Measurements from ENCODE around the gene SPEM1. TPM values are rescaled to one million over a fixed set of nuclear protein-coding genes. Genes with fewer than 3 reads are reported as not detected.
"Not testable (repeated sequence)": the region's sequence is repeated elsewhere in the genome, so short reads cannot be mapped to it uniquely, and the experiment has no call there.

SPEM1 gene
- total and polyA plus RNA-seq, 4 donors, result not detected

DNA sequence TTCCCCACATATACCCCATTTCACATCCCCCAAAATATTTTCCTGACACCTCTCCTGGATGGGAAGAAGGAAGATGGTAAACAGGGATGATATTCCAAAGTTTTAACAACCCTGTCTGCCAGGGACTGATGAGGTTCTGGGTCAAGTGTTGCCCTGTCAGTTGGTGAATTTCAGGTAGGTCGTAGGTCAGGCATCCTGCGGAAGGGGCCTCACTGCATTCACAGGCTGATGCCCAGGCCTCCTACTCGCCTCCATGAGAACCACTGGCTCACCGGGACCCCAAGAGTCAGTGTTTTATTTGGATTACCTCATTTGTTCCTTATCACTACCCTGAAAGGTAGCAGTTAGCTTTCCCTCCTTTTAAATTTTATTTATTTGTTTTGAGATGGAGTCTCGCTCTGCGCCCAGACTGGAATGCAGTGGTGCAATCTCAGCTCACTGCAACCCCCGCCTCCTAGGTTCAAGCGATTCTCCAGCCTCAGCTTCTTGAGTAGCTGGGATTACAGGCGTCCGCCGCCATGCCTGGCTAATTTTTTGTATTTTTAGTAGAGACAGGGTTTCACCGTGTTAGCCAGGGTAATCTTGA lies 48.8 kb downstream of the SPEM1 start:
- TF ChIP-seq RXRA (IDR thresholded peaks at IDR 0.05) (no peak), GABPA (IDR thresholded peaks at IDR 0.05 in 1 of 2, conservative IDR thresholded peaks at IDR 0.05 in 1 of 2) (no peak), JUND (IDR thresholded peaks at IDR 0.05) (no peak), RAD21 (IDR thresholded peaks at IDR 0.05) (no peak), YY1 (IDR thresholded peaks at IDR 0.05) (no peak), EGR1 (IDR thresholded peaks at IDR 0.05; ENCODE audit: low read depth in 2 of 2) (no peak), HNF4A (conservative IDR thresholded peaks at IDR 0.05) (no peak), HNF4G (IDR thresholded peaks at IDR 0.05) (no peak), TAF1 (conservative IDR thresholded peaks at IDR 0.05) (no peak), NR2F2 (IDR thresholded peaks at IDR 0.05) (no peak)
- TF ChIP-seq, protein P1, sequence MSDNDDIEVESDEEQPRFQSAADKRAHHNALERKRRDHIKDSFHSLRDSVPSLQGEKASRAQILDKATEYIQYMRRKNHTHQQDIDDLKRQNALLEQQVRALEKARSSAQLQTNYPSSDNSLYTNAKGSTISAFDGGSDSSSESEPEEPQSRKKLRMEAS (IDR thresholded peaks at IDR 0.05), result no peak
- TF ChIP-seq, protein P2, sequence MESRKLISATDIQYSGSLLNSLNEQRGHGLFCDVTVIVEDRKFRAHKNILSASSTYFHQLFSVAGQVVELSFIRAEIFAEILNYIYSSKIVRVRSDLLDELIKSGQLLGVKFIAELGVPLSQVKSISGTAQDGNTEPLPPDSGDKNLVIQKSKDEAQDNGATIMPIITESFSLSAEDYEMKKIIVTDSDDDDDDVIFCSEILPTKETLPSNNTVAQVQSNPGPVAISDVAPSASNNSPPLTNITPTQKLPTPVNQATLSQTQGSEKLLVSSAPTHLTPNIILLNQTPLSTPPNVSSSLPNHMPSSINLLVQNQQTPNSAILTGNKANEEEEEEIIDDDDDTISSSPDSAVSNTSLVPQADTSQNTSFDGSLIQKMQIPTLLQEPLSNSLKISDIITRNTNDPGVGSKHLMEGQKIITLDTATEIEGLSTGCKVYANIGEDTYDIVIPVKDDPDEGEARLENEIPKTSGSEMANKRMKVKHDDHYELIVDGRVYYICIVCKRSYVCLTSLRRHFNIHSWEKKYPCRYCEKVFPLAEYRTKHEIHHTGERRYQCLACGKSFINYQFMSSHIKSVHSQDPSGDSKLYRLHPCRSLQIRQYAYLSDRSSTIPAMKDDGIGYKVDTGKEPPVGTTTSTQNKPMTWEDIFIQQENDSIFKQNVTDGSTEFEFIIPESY (IDR thresholded peaks at IDR 0.05), result no peak
- TF ChIP-seq, protein P3, sequence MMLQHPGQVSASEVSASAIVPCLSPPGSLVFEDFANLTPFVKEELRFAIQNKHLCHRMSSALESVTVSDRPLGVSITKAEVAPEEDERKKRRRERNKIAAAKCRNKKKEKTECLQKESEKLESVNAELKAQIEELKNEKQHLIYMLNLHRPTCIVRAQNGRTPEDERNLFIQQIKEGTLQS (IDR thresholded peaks at IDR 0.05), result no peak
- DNase-seq (ENCODE audit: low spot score), result no peak
- 78% methylated on average over 12 of the region's 12 CpGs for WGBS
- Histone ChIP-seq H3K9me3 (ENCODE audit: control insufficient read depth in 4 of 4, low read length in 3 of 4) (no peaks in the 10 kb centered on the region), H3K4me1 (ENCODE audit: control insufficient read depth in 4 of 4, insufficient read depth in 4 of 4, low read length in 3 of 4) (peaks cover 0 to 20% (median 12%) of the 10 kb centered on the region in 4 donors), H3K27me3 (ENCODE audit: control insufficient read depth in 4 of 4, insufficient read depth in 4 of 4, low read length in 3 of 4) (no peaks in the 10 kb centered on the region), H3K27ac (ENCODE audit: low read depth in 1 of 2, low read length in 2 of 2) (no peak overlapping the region), H3K36me3 (ENCODE audit: control insufficient read depth in 4 of 4, insufficient read depth in 3 of 4, low read depth in 1 of 4, low read length in 3 of 4) (peaks cover 0 to 2% (median 0%) of the 10 kb centered on the region in 4 donors), H3K9ac (ENCODE audit: low read depth in 1 of 2, low read length in 2 of 2) (no peak overlapping the region), H3K4me3 (ENCODE audit: low read depth in 1 of 3, low read length in 3 of 3) (no peak overlapping the region)

DNA sequence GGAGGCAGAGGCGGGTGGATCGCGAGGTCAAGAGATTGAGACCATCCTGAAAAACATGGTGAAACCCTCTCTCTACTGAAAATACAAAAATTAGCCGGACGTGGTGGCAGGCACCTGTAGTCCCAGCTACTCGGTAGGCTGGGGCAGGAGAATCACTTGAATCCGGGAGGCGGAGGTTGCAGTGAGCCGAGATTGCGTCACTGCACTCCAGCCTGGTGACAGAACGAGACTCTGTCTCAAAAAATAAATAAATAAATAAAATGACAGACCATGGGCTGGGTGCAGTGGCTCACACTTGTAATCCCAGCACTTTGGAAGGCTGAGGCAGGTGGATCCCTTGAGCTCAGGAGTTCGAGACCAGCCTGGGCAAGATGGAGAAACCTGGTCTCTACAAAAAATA lies 49.7 kb downstream of the SPEM1 start:
- not testable (repeated sequence) for DNase-seq (ENCODE audit: low spot score); H3K27me3 ChIP-seq (ENCODE audit: control insufficient read depth in 4 of 4, insufficient read depth in 4 of 4, low read length in 3 of 4); H3K9ac ChIP-seq (ENCODE audit: low read depth in 1 of 2, low read length in 2 of 2); H3K9me3 ChIP-seq (ENCODE audit: control insufficient read depth in 4 of 4, low read length in 3 of 4); H3K4me3 ChIP-seq (ENCODE audit: low read depth in 1 of 3, low read length in 3 of 3); H3K27ac ChIP-seq (ENCODE audit: low read depth in 1 of 2, low read length in 2 of 2); H3K36me3 ChIP-seq (ENCODE audit: control insufficient read depth in 4 of 4, insufficient read depth in 3 of 4, low read depth in 1 of 4, low read length in 3 of 4)
- H3K4me1 ChIP-seq (ENCODE audit: control insufficient read depth in 4 of 4, insufficient read depth in 4 of 4, low read length in 3 of 4), result peaks cover 4 to 28% (median 18%) of the 10 kb centered on the region in 4 donors
- WGBS, result 86% methylated on average over 12 of the region's 12 CpGs

DNA sequence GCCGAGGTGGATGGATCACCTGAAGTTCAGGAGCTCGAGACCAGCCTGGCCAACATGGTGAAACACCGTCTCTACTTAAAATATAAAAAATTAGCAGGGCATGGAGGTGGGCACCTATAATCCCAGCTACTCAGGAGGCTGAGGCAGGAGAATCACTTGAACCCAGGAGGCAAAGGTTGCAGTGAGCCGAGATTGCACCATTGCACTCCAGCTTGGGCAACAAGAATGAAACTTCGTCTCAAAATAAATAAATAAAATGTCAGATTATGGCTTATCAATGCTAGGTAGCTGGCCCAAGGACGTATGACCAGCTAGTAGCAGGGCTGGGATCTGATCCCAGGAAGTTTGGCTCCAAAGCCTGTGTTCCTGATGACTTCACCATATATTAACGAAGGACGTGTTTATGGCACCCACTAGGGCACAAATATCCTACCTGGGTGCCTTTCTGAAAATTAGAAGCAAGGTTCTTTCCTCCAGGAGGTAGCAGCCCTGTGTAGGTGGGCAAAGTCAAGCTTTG lies 50.4 kb downstream of the SPEM1 start:
- not testable (repeated sequence) for H3K27me3 ChIP-seq (ENCODE audit: control insufficient read depth in 4 of 4, insufficient read depth in 4 of 4, low read length in 3 of 4); DNase-seq (ENCODE audit: low spot score); H3K27ac ChIP-seq (ENCODE audit: low read depth in 1 of 2, low read length in 2 of 2); H3K9ac ChIP-seq (ENCODE audit: low read depth in 1 of 2, low read length in 2 of 2); H3K9me3 ChIP-seq (ENCODE audit: control insufficient read depth in 4 of 4, low read length in 3 of 4); H3K36me3 ChIP-seq (ENCODE audit: control insufficient read depth in 4 of 4, insufficient read depth in 3 of 4, low read depth in 1 of 4, low read length in 3 of 4); H3K4me3 ChIP-seq (ENCODE audit: low read depth in 1 of 3, low read length in 3 of 3)
- WGBS, result 63% methylated on average over 8 of the region's 8 CpGs
- TF ChIP-seq HNF4A (conservative IDR thresholded peaks at IDR 0.05) (peak; percentile 70 to 73), JUND (IDR thresholded peaks at IDR 0.05) (peak in 1 of 2 donors; percentile 27), RXRA (IDR thresholded peaks at IDR 0.05) (peak in 1 of 2 donors; percentile 13)
- H3K4me1 ChIP-seq (ENCODE audit: control insufficient read depth in 4 of 4, insufficient read depth in 4 of 4, low read length in 3 of 4), result peaks cover 9 to 35% (median 22%) of the 10 kb centered on the region in 4 donors

Other genes starting within 250 kb of the SPEM1 start
Only the 30 nearest of the 39 such genes appear.
- 10 to 100 TPM; 74.4 to 88.4 TPM for gene GABARAP, start 177.9 kb upstream of the SPEM1 start, total RNA-seq
- gene GABARAP, start 177.9 kb upstream of the SPEM1 start, polyA plus RNA-seq, result 100 to 1,000 TPM; 322 to 489 TPM
- gene CTDNEP1, start 168.6 kb upstream of the SPEM1 start, total RNA-seq, result 10 to 100 TPM; 15.2 to 21.9 TPM
- gene CTDNEP1, start 168.6 kb upstream of the SPEM1 start, polyA plus RNA-seq, result 10 to 100 TPM; 11.0 to 28.6 TPM
- gene ELP5, start 168.1 kb upstream of the SPEM1 start, total RNA-seq, result 10 to 100 TPM; 19.3 to 24.1 TPM
- gene ELP5, start 168.1 kb upstream of the SPEM1 start, polyA plus RNA-seq, result 10 to 100 TPM; 29.1 to 38.4 TPM
- gene CLDN7, start 157.8 kb upstream of the SPEM1 start, total RNA-seq, result 10 to 100 TPM in 1 of 2 donors, 1 to 10 TPM in 1; 3.0 to 20.2 TPM
- 10 to 100 TPM; 19.1 to 35.0 TPM for gene CLDN7, start 157.8 kb upstream of the SPEM1 start, polyA plus RNA-seq
- 10 to 100 TPM in 1 of 2 donors, 1 to 10 TPM in 1; 1.2 to 10.6 TPM for gene SLC2A4, start 138.6 kb upstream of the SPEM1 start, total RNA-seq
- 1 to 10 TPM in 1 of 2 donors, under 1 TPM in 1; 0.42 to 1.9 TPM for gene SLC2A4, start 138.6 kb upstream of the SPEM1 start, polyA plus RNA-seq
- under 1 TPM; 0.61 to 0.75 TPM for gene YBX2, start 125.7 kb upstream of the SPEM1 start, total RNA-seq
- under 1 TPM; 0.33 to 0.53 TPM for gene YBX2, start 125.7 kb upstream of the SPEM1 start, polyA plus RNA-seq
- 100 to 1,000 TPM; 179 to 206 TPM for gene EIF5A, start 112.7 kb upstream of the SPEM1 start, total RNA-seq
- 100 to 1,000 TPM; 399 to 506 TPM for gene EIF5A, start 112.7 kb upstream of the SPEM1 start, polyA plus RNA-seq
- gene GPS2, start 105.0 kb upstream of the SPEM1 start, total RNA-seq, result 10 to 100 TPM; 20.8 TPM
- 10 to 100 TPM; 24.7 to 43.1 TPM for gene GPS2, start 105.0 kb upstream of the SPEM1 start, polyA plus RNA-seq
- gene NEURL4, start 91.0 kb upstream of the SPEM1 start, total RNA-seq, result 10 to 100 TPM in 1 of 2 donors, 1 to 10 TPM in 1; 8.1 to 14.2 TPM
- gene NEURL4, start 91.0 kb upstream of the SPEM1 start, polyA plus RNA-seq, result 1 to 10 TPM in 1 of 2 donors, under 1 TPM in 1; 0.76 to 6.6 TPM
- gene ACAP1, start 83.8 kb upstream of the SPEM1 start, total RNA-seq, result 1 to 10 TPM; 4.9 to 7.4 TPM
- gene ACAP1, start 83.8 kb upstream of the SPEM1 start, polyA plus RNA-seq, result 1 to 10 TPM; 1.1 to 4.5 TPM
- 1 to 10 TPM in 1 of 2 donors, under 1 TPM in 1; 0.89 to 2.0 TPM for gene KCTD11, start 68.2 kb upstream of the SPEM1 start, total RNA-seq
- 1 to 10 TPM in 1 of 2 donors, under 1 TPM in 1; 0.39 to 3.5 TPM for gene KCTD11, start 68.2 kb upstream of the SPEM1 start, polyA plus RNA-seq
- gene TMEM95, start 65.2 kb upstream of the SPEM1 start, total RNA-seq, result not detected
- gene TMEM95, start 65.2 kb upstream of the SPEM1 start, polyA plus RNA-seq, result not detected
- 1 to 10 TPM in 1 of 2 donors, under 1 TPM in 1; 0.05 to 3.2 TPM for gene TNK1, start 39.2 kb upstream of the SPEM1 start, total RNA-seq
- 1 to 10 TPM; 1.9 to 3.5 TPM for gene TNK1, start 39.2 kb upstream of the SPEM1 start, polyA plus RNA-seq
- 1 to 10 TPM; 2.8 to 4.2 TPM for gene PLSCR3, start 25.8 kb upstream of the SPEM1 start, total RNA-seq
- 10 to 100 TPM in 1 of 2 donors, 1 to 10 TPM in 1; 4.0 to 10.9 TPM for gene PLSCR3, start 25.8 kb upstream of the SPEM1 start, polyA plus RNA-seq
- 100 to 1,000 TPM in 1 of 2 donors, 10 to 100 TPM in 1; 30.0 to 130 TPM for gene TMEM256, start 16.2 kb upstream of the SPEM1 start, total RNA-seq
- 10 to 100 TPM; 95.6 to 99.8 TPM for gene TMEM256, start 16.2 kb upstream of the SPEM1 start, polyA plus RNA-seq
- 1 to 10 TPM in 1 of 2 donors, under 1 TPM in 1; 0.47 to 1.3 TPM for gene NLGN2, start 12.5 kb upstream of the SPEM1 start, total RNA-seq
- gene NLGN2, start 12.5 kb upstream of the SPEM1 start, polyA plus RNA-seq, result 1 to 10 TPM in 1 of 2 donors, under 1 TPM in 1; 0.24 to 2.4 TPM
- not detected for gene SPEM2, start 5.3 kb downstream of the SPEM1 start, total RNA-seq
- gene SPEM2, start 5.3 kb downstream of the SPEM1 start, polyA plus RNA-seq, result not detected
- gene SPEM3, start 8.5 kb downstream of the SPEM1 start, total RNA-seq, result not detected
- not detected for gene SPEM3, start 8.5 kb downstream of the SPEM1 start, polyA plus RNA-seq
- 1 to 10 TPM; 1.6 to 2.9 TPM for gene TMEM102, start 15.1 kb downstream of the SPEM1 start, total RNA-seq
- gene TMEM102, start 15.1 kb downstream of the SPEM1 start, polyA plus RNA-seq, result 1 to 10 TPM; 1.6 to 3.3 TPM
- under 1 TPM; 0.19 to 0.25 TPM for gene FGF11, start 19.2 kb downstream of the SPEM1 start, total RNA-seq
- under 1 TPM; 0.17 to 0.21 TPM for gene FGF11, start 19.2 kb downstream of the SPEM1 start, polyA plus RNA-seq
- gene CHRNB1, start 24.7 kb downstream of the SPEM1 start, total RNA-seq, result 1 to 10 TPM; 4.2 to 7.4 TPM
- gene CHRNB1, start 24.7 kb downstream of the SPEM1 start, polyA plus RNA-seq, result 10 to 100 TPM in 1 of 2 donors, 1 to 10 TPM in 1; 7.0 to 11.5 TPM
- gene ZBTB4, start 59.3 kb downstream of the SPEM1 start, total RNA-seq, result 1 to 10 TPM; 4.6 to 6.0 TPM
- gene ZBTB4, start 59.3 kb downstream of the SPEM1 start, polyA plus RNA-seq, result 1 to 10 TPM; 1.5 to 5.7 TPM
- gene SLC35G6, start 61.1 kb downstream of the SPEM1 start, total RNA-seq, result not detected
- gene SLC35G6, start 61.1 kb downstream of the SPEM1 start, polyA plus RNA-seq, result not detected
- gene POLR2A, start 64.0 kb downstream of the SPEM1 start, total RNA-seq, result 10 to 100 TPM; 53.5 to 54.4 TPM
- gene POLR2A, start 64.0 kb downstream of the SPEM1 start, polyA plus RNA-seq, result 10 to 100 TPM; 13.3 to 16.2 TPM
- gene TNFSF12, start 128.7 kb downstream of the SPEM1 start, total RNA-seq, result 1 to 10 TPM; 4.2 to 5.7 TPM
- gene TNFSF12, start 128.7 kb downstream of the SPEM1 start, polyA plus RNA-seq, result 10 to 100 TPM in 1 of 2 donors, 1 to 10 TPM in 1; 5.2 to 13.1 TPM
- 1 to 10 TPM; 1.4 to 4.6 TPM for gene TNFSF13, start 138.4 kb downstream of the SPEM1 start, total RNA-seq
- gene TNFSF13, start 138.4 kb downstream of the SPEM1 start, polyA plus RNA-seq, result 1 to 10 TPM; 4.4 to 9.3 TPM
- 10 to 100 TPM; 21.3 to 29.2 TPM for gene SENP3, start 141.6 kb downstream of the SPEM1 start, total RNA-seq
- gene SENP3, start 141.6 kb downstream of the SPEM1 start, polyA plus RNA-seq, result 10 to 100 TPM in 1 of 2 donors, 1 to 10 TPM in 1; 4.9 to 18.2 TPM
- gene CD68, start 159.3 kb downstream of the SPEM1 start, total RNA-seq, result 10 to 100 TPM; 15.8 to 50.4 TPM
- gene CD68, start 159.3 kb downstream of the SPEM1 start, polyA plus RNA-seq, result 10 to 100 TPM; 14.2 to 88.6 TPM
- 100 to 1,000 TPM in 1 of 2 donors, 10 to 100 TPM in 1; 71.6 to 111 TPM for gene MPDU1, start 163.5 kb downstream of the SPEM1 start, total RNA-seq
- gene MPDU1, start 163.5 kb downstream of the SPEM1 start, polyA plus RNA-seq, result 100 to 1,000 TPM in 1 of 2 donors, 10 to 100 TPM in 1; 55.3 to 136 TPM
- gene SOX15, start 169.8 kb downstream of the SPEM1 start, total RNA-seq, result under 1 TPM in 1 of 2 donors, not detected in 1; 0.17 TPM
- gene SOX15, start 169.8 kb downstream of the SPEM1 start, polyA plus RNA-seq, result under 1 TPM; 0.06 to 0.33 TPM